Type B pancreatic cell (in vitro differentiated cells): Measurements from ENCODE around the gene INAFM1. TPM values are rescaled to one million over a fixed set of nuclear protein-coding genes. Genes with fewer than 3 reads are reported as not detected.

ENCODE experiments used
- DNase-seq: peaks from one replicate; pipeline ENCODE4 v3.0.0; 2021; ENCODE audit warnings: mixed read lengths; ENCODE audit not compliant: unreplicated experiment; ENCODE audit errors: extremely low spot score
- H3K27ac Mint-ChIP-seq: 2 replicates; pipeline ENCODE4 v1.8.0; 2021; ENCODE audit warnings: mild to moderate bottlenecking, mixed read lengths
- H3K27me3 Mint-ChIP-seq: 2 replicates; pipeline ENCODE4 v1.8.0; 2021; ENCODE audit warnings: mixed read lengths
- H3K36me3 Mint-ChIP-seq: 2 replicates; pipeline ENCODE4 v1.8.0; 2021; ENCODE audit warnings: mixed read lengths
- H3K4me1 Mint-ChIP-seq: one replicate; pipeline ENCODE4 v1.8.0; 2021; ENCODE audit warnings: mixed read lengths; ENCODE audit not compliant: unreplicated experiment
- H3K4me3 Mint-ChIP-seq: 2 replicates; pipeline ENCODE4 v1.8.0; 2021; ENCODE audit warnings: mild to moderate bottlenecking, mixed read lengths
- H3K9me3 Mint-ChIP-seq: 2 replicates; pipeline ENCODE4 v1.8.0; 2021; ENCODE audit warnings: mixed read lengths
- total RNA-seq: library from RNA; stranded (reverse); gene quantifications from 2 replicates; pipeline ENCODE4 v1.2.1, GENCODE V29; 2021; ENCODE audit warnings: low replicate concordance
- TF ChIP-seq, protein P1 (sequence below): fragments of 200-600 bp; sonication (generic); conservative IDR thresholded peaks from 2 replicates; pipeline ENCODE4 v1.5.0; 2021; ENCODE audit warnings: antibody characterized with exemption, mild to moderate bottlenecking

INAFM1 gene
- total RNA-seq, 1 donor from 2014 or later = 8.2 TPM

DNA sequence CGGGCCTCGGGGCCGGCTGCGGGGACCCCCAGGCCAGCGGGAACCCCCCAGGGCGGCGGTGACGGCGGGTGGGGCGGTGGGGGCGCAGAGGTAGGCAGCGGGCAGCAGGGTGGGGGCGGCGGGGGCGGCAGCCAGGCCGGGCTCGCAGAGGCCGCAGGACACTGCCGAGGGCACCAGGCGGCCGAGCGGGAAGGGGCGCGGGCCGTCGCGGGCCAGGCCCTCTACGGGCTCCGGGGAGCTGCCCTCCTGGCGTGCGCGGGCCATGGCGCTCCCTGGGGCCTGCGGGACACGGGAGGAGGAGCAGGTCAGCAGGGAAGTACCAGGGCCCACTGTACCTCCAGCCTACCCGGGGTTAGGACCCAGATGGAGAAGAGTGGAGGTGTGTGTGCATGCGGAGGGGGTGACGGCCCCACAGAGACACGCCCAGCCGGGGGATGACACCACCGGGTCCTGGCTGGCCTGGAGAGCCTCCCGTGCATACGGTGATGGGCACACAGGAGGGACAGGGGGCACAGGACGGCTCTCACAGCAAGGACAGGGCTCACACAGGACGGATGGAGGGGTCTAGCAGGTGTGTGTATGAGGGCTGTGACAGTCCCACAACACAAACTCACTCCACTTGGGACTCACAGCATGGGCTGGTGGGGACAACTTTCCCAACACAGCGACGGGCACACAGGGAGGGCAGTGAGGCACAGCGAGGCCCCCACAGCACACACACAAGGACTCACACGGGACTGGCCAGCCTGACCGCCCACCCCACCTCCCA, 46.3 kb upstream of the INAFM1 start:
- Mint-ChIP-seq H3K4me3 (peak overlapping the region; percentile 85), H3K4me1 (peaks cover 23% of the 10 kb centered on the region), H3K36me3 (peaks cover 5% of the 10 kb centered on the region), H3K27ac (no peak overlapping the region), H3K9me3 (no peaks in the 10 kb centered on the region), H3K27me3 (no peaks in the 10 kb centered on the region)
- TF ChIP-seq, protein P1, sequence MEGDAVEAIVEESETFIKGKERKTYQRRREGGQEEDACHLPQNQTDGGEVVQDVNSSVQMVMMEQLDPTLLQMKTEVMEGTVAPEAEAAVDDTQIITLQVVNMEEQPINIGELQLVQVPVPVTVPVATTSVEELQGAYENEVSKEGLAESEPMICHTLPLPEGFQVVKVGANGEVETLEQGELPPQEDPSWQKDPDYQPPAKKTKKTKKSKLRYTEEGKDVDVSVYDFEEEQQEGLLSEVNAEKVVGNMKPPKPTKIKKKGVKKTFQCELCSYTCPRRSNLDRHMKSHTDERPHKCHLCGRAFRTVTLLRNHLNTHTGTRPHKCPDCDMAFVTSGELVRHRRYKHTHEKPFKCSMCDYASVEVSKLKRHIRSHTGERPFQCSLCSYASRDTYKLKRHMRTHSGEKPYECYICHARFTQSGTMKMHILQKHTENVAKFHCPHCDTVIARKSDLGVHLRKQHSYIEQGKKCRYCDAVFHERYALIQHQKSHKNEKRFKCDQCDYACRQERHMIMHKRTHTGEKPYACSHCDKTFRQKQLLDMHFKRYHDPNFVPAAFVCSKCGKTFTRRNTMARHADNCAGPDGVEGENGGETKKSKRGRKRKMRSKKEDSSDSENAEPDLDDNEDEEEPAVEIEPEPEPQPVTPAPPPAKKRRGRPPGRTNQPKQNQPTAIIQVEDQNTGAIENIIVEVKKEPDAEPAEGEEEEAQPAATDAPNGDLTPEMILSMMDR = no peak
- peak; percentile 73 for DNase-seq

DNA sequence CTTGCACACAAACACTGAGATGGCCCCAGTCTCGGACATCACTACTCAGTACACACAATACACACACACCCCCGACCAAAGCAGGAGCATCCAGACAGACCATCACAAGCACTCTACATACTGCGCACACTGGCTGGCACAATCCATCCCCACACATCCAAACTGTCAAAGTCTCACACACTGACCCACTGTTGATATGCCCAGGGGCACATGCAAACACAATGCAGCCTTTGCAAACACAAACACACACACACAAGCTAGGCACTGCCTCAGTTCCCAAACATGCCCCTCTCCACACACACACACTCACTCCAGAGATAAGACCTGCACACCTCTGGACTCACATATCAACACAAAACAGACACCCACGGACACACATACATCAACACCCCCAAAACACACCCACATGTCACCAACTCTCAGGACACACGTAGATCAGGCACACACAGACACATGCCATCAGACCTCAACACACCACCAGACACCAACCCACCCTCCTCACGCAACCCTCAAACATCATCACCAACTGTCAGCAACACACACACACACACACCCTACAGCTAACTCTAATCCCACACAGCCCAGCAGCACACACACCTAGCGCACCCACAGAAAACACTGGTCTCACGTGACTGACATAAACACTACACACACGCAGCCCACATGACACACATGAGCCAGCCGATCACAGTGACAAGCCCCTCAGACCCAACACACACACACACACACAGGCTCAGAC, 45.6 kb upstream of the INAFM1 start:
- Mint-ChIP-seq H3K4me1 (peaks cover 23% of the 10 kb centered on the region), H3K9me3 (no peaks in the 10 kb centered on the region), H3K4me3 (no peak overlapping the region), H3K27me3 (no peaks in the 10 kb centered on the region), H3K36me3 (peaks cover 5% of the 10 kb centered on the region), H3K27ac (no peak overlapping the region)
- DNase-seq = no peak
- TF ChIP-seq, protein P1 = no peak

DNA sequence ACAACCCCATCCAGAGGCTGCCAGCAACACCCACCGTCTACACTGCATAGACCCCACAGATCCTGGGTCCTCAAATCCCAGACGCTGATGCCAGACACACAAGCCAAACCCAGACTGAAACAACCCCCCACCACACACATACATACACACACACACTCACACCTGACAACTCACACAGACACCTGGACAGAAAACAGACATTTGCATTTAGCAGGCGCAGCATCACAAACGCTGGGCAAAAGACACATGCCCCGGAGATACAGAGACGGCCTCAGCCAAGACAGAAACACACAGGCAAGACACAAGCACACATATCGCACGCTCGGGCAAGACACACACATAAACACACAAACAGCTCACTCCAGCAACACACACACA, 45.0 kb upstream of the INAFM1 start:
- TF ChIP-seq, protein P1 = no peak
- Mint-ChIP-seq H3K4me1 (peaks cover 23% of the 10 kb centered on the region), H3K36me3 (peaks cover 5% of the 10 kb centered on the region), H3K27ac (no peak overlapping the region), H3K4me3 (no peak overlapping the region), H3K9me3 (no peaks in the 10 kb centered on the region), H3K27me3 (no peaks in the 10 kb centered on the region)
- DNase-seq = no peak

DNA sequence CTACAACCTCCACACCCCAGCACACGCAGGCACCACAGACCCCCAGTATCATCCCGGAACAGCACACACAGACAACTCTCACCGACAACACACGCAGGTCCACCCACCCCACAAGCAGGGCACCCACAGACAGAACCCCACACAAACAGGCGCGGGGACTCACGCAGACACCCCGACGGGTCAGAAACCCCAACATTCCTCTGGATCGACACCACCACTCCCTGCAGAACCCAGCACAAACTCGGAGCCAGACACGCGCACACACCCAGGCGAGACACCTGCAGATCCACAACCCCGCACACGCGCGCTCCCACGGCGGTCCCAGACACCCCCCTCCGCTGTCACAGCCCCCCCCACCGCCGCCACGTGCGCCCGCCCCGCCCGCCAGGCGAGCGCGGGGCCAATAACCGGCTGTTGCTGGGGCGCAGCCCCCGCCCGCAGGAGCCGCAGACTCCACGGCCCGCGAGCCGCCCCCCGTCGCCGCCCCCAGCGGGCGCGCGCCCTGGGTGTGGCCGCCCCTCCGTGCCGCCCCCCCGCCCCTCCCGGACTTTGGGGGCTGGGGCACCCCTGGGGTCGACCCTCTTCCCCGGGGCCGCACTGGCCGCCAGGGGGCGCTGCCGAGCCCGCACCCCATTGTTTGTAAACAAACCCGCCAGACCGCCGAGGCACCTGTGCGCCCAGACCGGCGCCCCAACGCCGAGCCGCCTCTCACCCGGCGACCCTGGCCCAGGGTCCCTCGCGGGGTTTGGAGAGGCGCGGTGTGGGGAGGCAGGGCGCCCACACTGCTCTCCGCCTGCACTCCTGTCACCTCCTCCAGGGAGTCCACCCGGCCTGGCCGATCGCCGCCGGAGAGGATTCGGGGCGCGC, 44.4 kb upstream of the INAFM1 start:
- peak overlapping the region; percentile 26 for H3K4me3 Mint-ChIP-seq
- peaks cover 5% of the 10 kb centered on the region for H3K36me3 Mint-ChIP-seq
- TF ChIP-seq, protein P1 = peak; percentile 96
- peaks cover 22% of the 10 kb centered on the region for H3K4me1 Mint-ChIP-seq
- peak; percentile 83 for DNase-seq
- H3K27me3 Mint-ChIP-seq = no peaks in the 10 kb centered on the region
- H3K27ac Mint-ChIP-seq = no peak overlapping the region
- no peaks in the 10 kb centered on the region for H3K9me3 Mint-ChIP-seq

DNA sequence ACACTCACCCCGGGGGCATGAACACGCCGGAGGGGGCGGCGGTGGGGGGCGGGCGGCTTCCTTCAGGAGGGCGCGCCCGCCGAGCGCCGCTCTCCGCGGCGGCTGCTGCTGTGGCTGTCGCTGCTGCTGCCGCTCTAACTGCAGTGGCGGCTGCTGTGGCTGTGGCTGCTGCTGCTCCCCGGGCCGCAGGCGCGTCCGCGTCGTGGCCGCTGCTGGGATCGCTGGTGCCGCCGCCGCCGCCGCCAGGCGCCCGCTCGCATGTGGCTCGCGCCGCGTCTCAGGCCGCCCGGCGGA, 43.8 kb upstream of the INAFM1 start, which contains the start of gene BBC3:
Gene BBC3 (minus strand): TSS at position 279 of the 294 bp plus-strand sequence. CDS start 2,768 bp downstream, outside the sequence.
- H3K4me1 Mint-ChIP-seq = peaks cover 16% of the 10 kb centered on the region
- H3K27ac Mint-ChIP-seq = peak within 1 kb of the TSS; percentile 92
- H3K27me3 Mint-ChIP-seq = no peaks in the 10 kb centered on the region
- H3K9me3 Mint-ChIP-seq = no peaks in the 10 kb centered on the region
- no peaks in the 10 kb centered on the region for H3K36me3 Mint-ChIP-seq
- TF ChIP-seq, protein P1 = no peak
- H3K4me3 Mint-ChIP-seq = peak within 1 kb of the TSS; percentile 84
- no peak for DNase-seq
